OCI-M2 (cell line): ENCODE measurements around the gene GABRG2.

Experiments
- DNase-seq: peaks from one replicate; lab custom pipeline; 2025; ENCODE audit not compliant: unreplicated experiment; lab: John Stamatoyannopoulos, UW

The GABRG2 gene

DNA sequence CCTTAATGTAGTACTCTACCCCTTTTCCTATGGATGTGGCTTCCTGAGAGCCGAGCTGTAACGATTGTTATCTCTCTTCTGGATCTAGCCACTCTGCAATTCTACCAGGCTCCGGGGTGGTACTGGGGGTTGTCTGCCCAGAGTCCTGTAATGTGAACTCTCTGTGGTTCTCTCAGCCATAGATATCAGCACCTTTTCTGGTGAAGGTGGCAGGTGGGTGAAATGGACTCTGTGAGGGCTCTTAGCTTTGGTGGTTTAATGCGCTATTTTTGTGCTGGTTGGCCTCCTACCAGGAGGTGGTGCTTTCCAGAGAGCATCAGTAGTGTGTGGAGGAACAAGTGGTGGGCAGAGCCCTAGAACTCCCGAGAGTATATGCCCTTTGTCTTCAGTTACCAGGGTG lies 122.1 kb downstream of the GABRG2 start:
- DNase-seq: no peak

DNA sequence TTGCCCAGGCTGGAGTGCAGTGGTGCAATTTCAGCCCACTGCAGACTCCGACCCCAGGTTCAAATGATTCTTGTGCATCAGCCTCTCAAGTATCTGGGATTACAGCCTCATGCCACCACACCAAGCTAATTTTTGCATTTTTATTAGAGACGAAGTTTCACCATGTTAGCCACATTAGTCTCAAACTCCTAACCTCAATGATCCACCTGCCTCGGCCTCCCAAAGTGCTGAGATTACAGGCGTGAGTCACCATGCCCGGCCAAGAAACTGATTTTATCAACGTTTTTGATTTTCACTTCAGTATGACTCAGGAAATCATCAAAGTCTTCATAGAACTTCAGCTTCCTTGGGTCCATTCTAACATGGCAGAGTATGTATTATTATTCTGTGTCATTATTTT lies 125.4 kb downstream of the GABRG2 start:
- DNase-seq: no peak

DNA sequence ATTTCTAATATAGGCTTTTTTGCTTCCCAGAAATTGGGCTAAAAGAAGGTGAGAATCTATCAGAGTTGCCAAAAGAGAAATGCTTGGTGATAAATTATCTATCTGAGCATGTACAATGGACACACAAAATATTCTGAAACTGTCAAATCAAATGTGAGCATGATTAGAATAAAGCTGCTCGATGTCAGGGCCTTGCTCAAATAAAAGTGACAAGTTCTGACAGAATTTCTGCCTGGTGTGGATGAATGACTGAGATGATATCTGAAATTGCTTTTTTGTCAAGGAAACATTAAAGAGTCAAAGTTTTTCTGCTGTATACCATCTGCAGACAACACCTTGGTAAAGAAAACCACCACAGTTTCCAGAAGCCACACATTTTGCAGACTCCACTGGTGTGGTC lies 128.8 kb downstream of the GABRG2 start:
- DNase-seq: no peak

DNA sequence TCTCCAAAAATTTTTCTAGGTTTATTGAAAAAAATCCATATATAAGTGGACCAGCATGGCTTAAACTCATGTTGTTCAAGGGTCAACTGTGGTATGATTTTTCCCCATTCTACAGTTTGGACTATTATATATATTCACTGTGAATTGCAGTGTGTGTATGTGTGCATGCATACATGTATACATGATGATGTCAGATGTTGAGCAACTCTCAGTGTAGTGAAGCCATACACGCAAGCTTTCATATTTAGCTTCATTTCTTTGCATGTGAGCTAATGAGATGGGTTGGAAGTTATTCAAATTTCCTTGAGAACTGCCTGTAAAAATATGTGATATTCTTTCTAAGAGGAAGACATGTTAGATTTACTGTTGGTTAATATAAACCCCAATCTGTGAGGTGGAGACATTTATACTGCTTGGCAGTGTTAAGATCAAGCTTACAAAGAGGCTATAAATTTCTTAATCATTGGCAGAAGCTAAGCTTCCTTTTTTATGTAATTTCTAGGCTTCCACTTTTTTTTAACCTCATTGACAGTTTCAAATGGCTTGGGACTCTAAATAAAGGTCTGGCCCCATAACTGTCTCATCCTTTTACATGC lies 134.8 kb downstream of the GABRG2 start:
- no peak for DNase-seq
